DMS53 (cell line): ENCODE measurements around the gene TMEM74B.
"Not testable (repeated sequence)": the region's sequence is repeated elsewhere in the genome, so short reads cannot be mapped to it uniquely, and the experiment has no call there.

Source experiments
- DNase-seq: peaks from one replicate; lab custom pipeline; 2025; lab: John Stamatoyannopoulos, UW

Gene TMEM74B

GRCh38 chr20:1184638-1185315 lies at the start of gene TMEM74B:
Gene TMEM74B (minus strand): TSS chr20:1184981. CDS start chr20:1183801, 1,180 bp downstream.
- DNase-seq = peak; percentile 65

GRCh38 chr20:1232286-1233111 lies 47.7 kb upstream of the TMEM74B start:
- DNase-seq = no peak

DNA sequence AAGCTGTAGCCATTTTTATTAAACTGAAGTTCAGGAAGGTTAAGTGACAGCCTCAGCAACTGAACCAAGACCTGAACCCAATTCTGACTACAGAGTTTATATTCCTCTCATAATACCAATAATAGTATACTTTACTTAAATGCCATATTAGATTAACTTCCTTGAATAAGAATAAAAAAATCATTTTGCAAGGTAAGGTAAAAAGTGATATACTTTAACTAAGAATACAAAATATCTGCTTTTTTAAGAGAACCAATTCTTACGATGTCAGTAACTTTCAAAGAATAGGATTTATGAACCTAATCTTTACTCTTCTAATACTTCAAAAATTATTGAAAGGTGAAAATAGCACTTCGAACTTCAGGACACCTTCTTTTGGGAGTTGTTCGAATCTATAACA lies 44.8 kb upstream of the TMEM74B start:
- DNase-seq = no peak

DNA sequence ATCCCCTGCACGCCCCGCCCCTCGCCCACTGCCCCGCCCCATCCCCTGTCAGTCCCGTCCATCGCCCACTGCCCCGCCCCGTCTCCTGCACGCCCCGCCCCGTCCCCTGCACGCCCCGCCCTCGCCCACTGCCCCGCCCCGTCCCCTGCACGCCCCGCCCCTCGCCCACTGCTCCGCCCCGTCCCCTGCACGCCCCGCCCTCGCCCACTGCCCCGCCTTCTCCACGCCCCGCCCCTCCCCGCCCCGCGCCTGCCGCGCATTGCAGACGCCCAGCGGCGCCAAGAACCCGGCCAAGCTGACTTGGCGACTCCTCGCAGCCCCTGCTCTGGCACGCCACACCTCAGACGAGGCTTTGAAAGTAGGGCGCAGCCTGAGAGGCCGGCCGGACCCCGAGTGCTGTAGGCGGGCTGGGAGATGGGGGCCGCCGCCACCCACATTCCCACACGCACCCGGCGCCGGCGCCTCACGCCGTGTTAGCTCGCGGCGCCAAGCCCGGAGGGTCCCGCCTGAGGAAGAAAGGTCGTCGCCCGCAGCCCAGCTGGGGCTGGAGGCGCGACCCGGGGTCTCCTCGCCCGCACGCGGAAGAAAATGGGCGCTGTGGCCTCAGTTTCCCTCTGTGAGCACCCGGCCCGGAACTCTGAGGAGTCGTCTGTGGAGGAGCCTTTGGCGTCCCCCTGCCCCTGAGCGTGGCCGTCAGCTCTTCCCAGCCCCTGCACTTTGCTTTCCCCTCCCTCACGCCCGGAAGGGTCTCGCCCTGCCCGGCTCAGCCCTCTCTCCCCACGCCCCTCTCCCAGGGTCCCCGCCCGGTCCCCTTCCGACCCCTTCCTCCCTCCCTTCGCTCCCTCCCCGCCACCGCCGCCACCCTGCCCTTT lies 41.2 kb upstream of the TMEM74B start, which contains the start of gene RAD21L1:
RAD21L1 (plus strand) TSS at position 262 of the 872 bp plus-strand sequence. CDS start 2,410 bp downstream, outside the sequence.
- DNase-seq = peak; percentile 89

- DNase-seq = peak; percentile 89
These were observed 40.5 kb upstream of the TMEM74B start for GRCh38 chr20:1225263-1225782.

- no peak for DNase-seq
These were observed 39.6 kb upstream of the TMEM74B start for GRCh38 chr20:1224205-1224890.

- not testable (repeated sequence) for DNase-seq
These were observed 38.0 kb upstream of the TMEM74B start for GRCh38 chr20:1222750-1223149.

- DNase-seq = not testable (repeated sequence)
These were observed 32.0 kb upstream of the TMEM74B start for GRCh38 chr20:1216527-1217427.

GRCh38 chr20:1215386-1216170 lies 30.8 kb upstream of the TMEM74B start:
- no peak for DNase-seq

DNA sequence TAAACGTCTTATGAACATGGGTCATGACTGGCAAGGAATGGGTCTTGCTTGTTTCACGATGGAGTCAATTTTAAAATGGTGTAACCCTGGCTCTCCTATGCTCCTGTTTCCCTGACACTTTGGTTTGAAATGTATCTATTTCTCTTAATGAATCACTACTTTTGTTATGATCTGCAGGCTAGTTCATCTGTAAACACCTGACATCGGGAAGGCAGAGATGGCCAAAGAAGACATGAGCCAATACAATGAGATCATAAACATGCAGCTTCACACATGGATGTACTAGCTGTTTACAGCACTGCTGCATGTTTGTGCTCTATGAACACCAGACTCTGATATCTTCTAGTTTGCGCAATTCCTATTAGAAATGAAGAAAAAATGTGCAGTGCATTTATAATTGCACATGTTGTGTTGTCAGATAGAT lies 30.1 kb upstream of the TMEM74B start:
- DNase-seq = no peak

GRCh38 chr20:1212607-1213396 lies 28.0 kb upstream of the TMEM74B start:
- peak; percentile 89 for DNase-seq

- DNase-seq = no peak
These were observed 27.2 kb upstream of the TMEM74B start for GRCh38 chr20:1212023-1212422.

DNA sequence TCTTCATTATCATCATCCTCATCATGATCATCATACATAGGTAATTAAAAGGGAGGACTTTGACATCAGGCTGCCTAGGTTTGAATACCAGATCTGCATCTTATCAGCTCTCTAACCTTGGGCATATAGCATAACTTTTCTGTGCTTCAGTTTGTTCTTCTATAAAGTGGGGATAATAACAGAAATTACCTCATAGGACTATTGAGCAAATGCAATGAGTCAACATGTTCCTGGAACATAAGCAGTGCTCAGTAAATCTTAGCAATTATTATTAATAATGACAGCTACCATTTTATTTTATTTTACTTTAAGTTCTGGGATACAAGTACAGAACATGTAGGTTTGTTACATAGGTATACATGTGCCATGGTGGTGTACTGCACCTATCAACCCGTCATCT lies 25.7 kb upstream of the TMEM74B start:
- DNase-seq = no peak

- peak; percentile 11 for DNase-seq
These were observed 24.9 kb upstream of the TMEM74B start for GRCh38 chr20:1209447-1210387.

GRCh38 chr20:1207293-1207878 lies 22.6 kb upstream of the TMEM74B start:
- DNase-seq = no peak

- DNase-seq = no peak
These were observed 21.8 kb upstream of the TMEM74B start for GRCh38 chr20:1206366-1207148.
